DOHH2 (cell line): ENCODE measurements around the gene ZBTB18.

Source experiments
- H3F3A ChIP-seq: fragments of 200-600 bp; sonication (generic), shearing (Covaris generic); 2 replicates; pipeline ENCODE4 v1.6.0; 2016; ENCODE audit warnings: antibody characterized with exemption, mild to moderate bottlenecking; ENCODE audit not compliant: control insufficient read depth, insufficient read depth
- H3K27ac ChIP-seq: fragments of 200-600 bp; sonication (generic); 2 replicates; pipeline ENCODE4 v1.5.1; 2014; ENCODE audit warnings: low read depth, mild to moderate bottlenecking, low read length, moderate library complexity
- H3K27me3 ChIP-seq: fragments of 200-600 bp; sonication (generic); 2 replicates; pipeline ENCODE4 v1.6.1; 2014; ENCODE audit warnings: mild to moderate bottlenecking, low read length, mixed read lengths; ENCODE audit not compliant: control insufficient read depth
- H3K36me3 ChIP-seq: fragments of 200-600 bp; sonication (generic); 2 replicates; pipeline ENCODE4 v1.6.1; 2014; ENCODE audit warnings: mild to moderate bottlenecking, low read length, moderate library complexity, mixed read lengths; ENCODE audit not compliant: control insufficient read depth
- H3K4me1 ChIP-seq: fragments of 200-600 bp; sonication (generic); 2 replicates; pipeline ENCODE4 v1.6.1; 2014; ENCODE audit warnings: mild to moderate bottlenecking, low read length, mixed read lengths; ENCODE audit not compliant: control insufficient read depth
- H3K4me2 ChIP-seq: fragments of 200-600 bp; sonication (generic); 2 replicates; pipeline ENCODE4 v1.6.0; 2014; ENCODE audit warnings: mild to moderate bottlenecking, low read length, moderate library complexity
- H3K4me3 ChIP-seq: fragments of 200-600 bp; sonication (generic); 2 replicates; pipeline ENCODE4 v1.5.1; 2014; ENCODE audit warnings: mild to moderate bottlenecking, low read length, mixed read lengths
- H3K79me2 ChIP-seq: fragments of 200-600 bp; sonication (generic); 2 replicates; pipeline ENCODE4 v1.6.1; 2014; ENCODE audit warnings: mild to moderate bottlenecking, low read length, mixed read lengths; ENCODE audit not compliant: control insufficient read depth
- H3K9me2 ChIP-seq: fragments of 200-600 bp; sonication (generic); replicated peaks from 2 replicates; pipeline ENCODE4 v1.6.1; 2014; ENCODE audit warnings: mild to moderate bottlenecking, low read length, mixed read lengths; ENCODE audit not compliant: control insufficient read depth
- H3K9me3 ChIP-seq: fragments of 200-600 bp; sonication (generic); 2 replicates; pipeline ENCODE4 v1.6.1; 2014; ENCODE audit warnings: antibody characterized with exemption, low read length, mixed read lengths; ENCODE audit not compliant: control insufficient read depth, insufficient read depth
- H4K20me1 ChIP-seq: fragments of 200-600 bp; sonication (generic); 2 replicates; pipeline ENCODE4 v1.6.0; 2014; ENCODE audit warnings: low read depth, mild to moderate bottlenecking, antibody characterized with exemption, low read length, moderate library complexity; ENCODE audit not compliant: control insufficient read depth, insufficient read depth
- CTCF ChIP-seq: fragments of 200-600 bp; sonication (generic); IDR thresholded peaks from one replicate; pipeline ENCODE4 v1.5.1; 2014; ENCODE audit warnings: antibody characterized with exemption, mild to moderate bottlenecking, low read depth, low read length; ENCODE audit not compliant: poor library complexity, severe bottlenecking
- EZH2phosphoT487 ChIP-seq: fragments of 200-600 bp; sonication (generic); IDR thresholded peaks from 2 replicates; pipeline ENCODE4 v1.6.1; 2017; ENCODE audit warnings: borderline replicate concordance, mild to moderate bottlenecking, antibody characterized with exemption, low read length, moderate library complexity, mixed read lengths

ZBTB18 gene

GRCh38 chr1:244019982-244020485, 31.0 kb upstream of the ZBTB18 start:
- Histone ChIP-seq H4K20me1 (no peaks in the 10 kb centered on the region), H3K36me3 (no peaks in the 10 kb centered on the region)
- no peak for TF ChIP-seq EZH2phosphoT487
- TF ChIP-seq CTCF, result no peak

GRCh38 chr1:244021427-244021826, 29.7 kb upstream of the ZBTB18 start:
- Histone ChIP-seq H3K27ac (no peak overlapping the region), H3K79me2 (no peaks in the 10 kb centered on the region), H3K4me3 (no peak overlapping the region), H3K4me2 (no peak overlapping the region), H3F3A (no peaks in the 10 kb centered on the region), H4K20me1 (no peaks in the 10 kb centered on the region), H3K4me1 (no peaks in the 10 kb centered on the region), H3K9me3 (no peaks in the 10 kb centered on the region), H3K9me2 (no peaks in the 10 kb centered on the region), H3K36me3 (no peaks in the 10 kb centered on the region), H3K27me3 (peaks cover 2% of the 10 kb centered on the region; the same call in 1 of the 2 replicates)
- no peak for TF ChIP-seq CTCF
- TF ChIP-seq EZH2phosphoT487, result no peak

More at GRCh38 chr1:244019982-244020485, 31.0 kb upstream of the ZBTB18 start:
- Histone ChIP-seq H3K4me1 (no peaks in the 10 kb centered on the region), H3K27me3 (0 out of 2 replicates have a peak, but pooled peaks cover 2% of the 10 kb centered on the region), H3K9me3 (no peaks in the 10 kb centered on the region), H3K9me2 (no peaks in the 10 kb centered on the region), H3K27ac (no peak overlapping the region), H3K4me3 (no peak overlapping the region), H3F3A (no peaks in the 10 kb centered on the region), H3K79me2 (no peaks in the 10 kb centered on the region), H3K4me2 (no peak overlapping the region)

- H3K9me2 ChIP-seq, result no peaks in the 10 kb centered on the region
- H3K36me3 ChIP-seq, result no peaks in the 10 kb centered on the region
- no peaks in the 10 kb centered on the region for H3K9me3 ChIP-seq
- H3F3A ChIP-seq, result no peaks in the 10 kb centered on the region
- H3K27me3 ChIP-seq, result peaks cover 2% of the 10 kb centered on the region; the same call in 1 of the 2 replicates
- no peaks in the 10 kb centered on the region for H4K20me1 ChIP-seq
- no peak overlapping the region for H3K4me3 ChIP-seq
- TF ChIP-seq CTCF, result no peak
- no peak for TF ChIP-seq EZH2phosphoT487
- no peaks in the 10 kb centered on the region for H3K79me2 ChIP-seq
- H3K4me1 ChIP-seq, result no peaks in the 10 kb centered on the region
- H3K4me2 ChIP-seq, result no peak overlapping the region
- H3K27ac ChIP-seq, result no peak overlapping the region
Measured at GRCh38 chr1:244022311-244022710, 28.8 kb upstream of the ZBTB18 start.
